Uterus (tissue), 2 donors: ENCODE data around the gene PNO1.

Experiments used
- CTCF ChIP-seq, 4 experiments: fragments of 200-600 bp in 2 of 4; fragments of 450-650 bp in 2 of 4; sonication (generic) in 2 of 4; IDR thresholded peaks; one replicate each; pipeline ENCODE4 v1.5.1; 2016 to 2019; ENCODE audit warnings: antibody characterized with exemption in 4 of 4, mild to moderate bottlenecking in 2 of 4, moderate library complexity in 1 of 4
- POLR2A ChIP-seq, 2 donors: fragments of 450-650 bp; IDR thresholded peaks; one replicate each; pipeline ENCODE4 v1.6.1; 2016; ENCODE audit warnings: antibody characterized with exemption in 2 of 2, mild to moderate bottlenecking in 1 of 2, moderate library complexity in 1 of 2

DNA sequence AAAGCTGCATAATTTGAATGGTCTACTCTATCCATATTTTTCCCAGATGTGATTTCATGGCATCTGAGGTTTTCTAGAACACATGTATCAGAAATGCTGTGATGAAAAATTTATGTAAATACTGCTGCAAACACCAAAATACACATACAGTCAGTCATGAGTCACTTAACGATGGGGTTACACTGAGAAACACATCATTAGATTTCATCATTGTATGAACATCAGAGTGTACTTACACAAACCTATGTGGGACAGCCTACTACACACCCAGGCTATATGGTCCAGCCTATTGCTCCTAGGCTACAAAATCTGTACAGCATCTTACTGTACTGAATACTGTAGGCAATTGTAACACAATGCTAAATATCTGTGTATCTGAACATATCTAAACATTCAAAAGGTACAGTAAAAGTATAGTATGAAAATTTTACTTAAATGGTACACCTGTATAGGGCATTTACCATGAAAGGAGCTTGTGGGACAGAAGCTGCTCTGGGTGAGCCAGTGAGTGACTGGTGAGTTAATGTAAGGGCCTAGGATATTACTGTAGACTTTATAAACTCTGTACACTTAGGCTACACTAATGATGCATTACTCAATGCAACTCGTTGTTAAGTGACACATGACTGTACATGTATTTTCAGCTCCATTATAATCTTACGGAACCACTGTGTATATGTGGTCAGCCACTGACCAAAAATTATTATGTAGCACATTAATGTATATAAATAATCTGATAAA is 33.5 kb downstream of the PNO1 start:
- TF ChIP-seq CTCF (IDR thresholded peaks at IDR 0.05) (no peak), POLR2A (IDR thresholded peaks at IDR 0.05) (no peak)
